HG03469 (cell line): ENCODE results near the gene MAPK10.
"Not testable (repeated sequence)": the region's sequence is repeated elsewhere in the genome, so short reads cannot be mapped to it uniquely, and the experiment has no call there.

Experiments
- ATAC-seq: cut with Tn5 transposase; IDR thresholded peaks from one replicate; pipeline ENCODE4 v1.9.1; 2021; ENCODE audit warnings: mild to moderate bottlenecking, moderate library complexity, moderate number of reproducible peaks; ENCODE audit not compliant: unreplicated experiment

MAPK10 gene

DNA sequence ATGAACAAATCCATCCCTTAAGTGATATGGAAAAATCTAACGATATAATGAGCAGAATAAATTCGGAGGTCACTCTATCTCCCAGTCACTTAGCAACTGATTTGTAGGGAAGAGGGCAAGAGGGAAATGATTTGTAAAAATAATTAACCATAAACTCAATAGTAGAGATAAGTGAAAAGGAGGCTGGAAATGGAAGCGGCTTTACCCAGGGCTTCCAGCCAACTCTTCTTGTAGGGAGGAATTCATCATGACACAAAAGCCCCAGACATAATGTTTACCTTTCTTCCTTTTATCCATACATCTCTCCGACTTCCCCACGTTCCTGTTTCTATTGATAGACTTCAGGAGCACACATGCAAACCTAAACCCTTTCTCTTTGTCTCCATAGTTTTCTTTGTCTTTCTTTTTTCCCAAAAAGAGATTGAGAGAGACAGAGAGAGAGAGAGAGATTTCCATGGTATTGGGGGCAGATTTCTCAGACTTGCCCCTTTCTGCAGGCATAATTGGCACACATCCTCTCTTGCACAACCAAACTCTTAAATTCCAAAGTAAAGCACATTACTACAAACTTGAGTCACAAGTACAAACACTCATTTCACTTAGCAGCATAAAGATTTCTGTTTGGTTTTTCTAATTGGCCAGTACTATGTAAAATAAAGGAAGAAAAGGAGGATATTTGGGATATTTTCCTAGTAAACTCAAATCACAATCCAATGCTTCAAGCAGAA lies 140.9 kb downstream of the MAPK10 start:
- no peak for ATAC-seq

DNA sequence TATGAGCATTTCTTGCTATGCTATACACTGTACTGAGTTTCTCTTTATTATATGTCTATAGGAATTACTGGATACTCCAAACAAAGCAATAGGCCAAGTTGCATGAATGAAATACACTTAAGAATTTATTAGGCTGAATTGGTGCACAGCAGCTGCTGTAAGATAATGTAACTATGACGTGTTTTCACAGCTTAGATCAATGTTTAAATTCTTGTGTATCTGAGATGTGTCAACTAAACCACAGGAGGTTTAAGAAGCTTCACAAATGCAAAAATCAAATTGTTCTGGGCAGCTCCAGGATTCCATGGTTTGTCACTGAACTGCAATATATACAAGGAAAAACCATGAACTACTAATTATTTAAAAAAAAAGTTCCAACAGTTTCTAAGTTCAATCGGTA lies 156.7 kb downstream of the MAPK10 start:
- ATAC-seq = no peak

DNA sequence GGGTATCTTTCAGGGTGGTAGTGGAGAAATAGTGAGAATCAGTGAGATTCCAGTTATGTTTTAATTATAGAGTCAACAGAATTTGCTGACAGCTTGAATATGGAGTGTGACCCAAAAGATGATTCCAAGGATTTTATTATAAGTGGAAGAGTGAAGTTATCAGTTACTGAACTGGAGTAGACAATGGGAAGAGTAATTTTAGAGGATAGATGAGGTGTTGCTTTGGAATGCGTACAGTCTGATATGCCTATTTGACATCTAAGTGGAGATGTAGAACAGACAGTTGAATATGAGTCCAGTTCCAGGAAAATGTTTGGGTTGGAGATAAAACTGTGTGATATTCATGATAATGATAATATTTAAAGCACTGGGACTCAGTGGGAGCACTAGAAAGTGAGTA lies 174.2 kb downstream of the MAPK10 start:
- ATAC-seq = no peak

DNA sequence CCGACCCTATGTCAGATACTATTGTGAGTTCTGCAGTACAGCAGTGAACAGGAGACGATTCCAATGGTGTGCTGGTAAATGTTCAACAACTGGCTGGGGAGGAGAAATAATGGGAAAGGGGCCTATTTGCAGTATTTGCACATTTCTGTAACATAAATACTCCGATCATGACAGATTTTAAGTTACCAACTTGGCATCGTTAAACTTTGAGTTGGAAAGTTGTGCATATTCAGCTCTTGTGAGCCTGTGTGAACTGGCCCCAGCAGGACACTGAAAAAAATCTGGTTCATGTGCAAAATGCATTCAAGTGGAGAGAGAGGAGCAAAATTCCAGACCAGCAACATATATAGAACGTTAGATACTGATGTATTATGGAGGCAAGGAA lies 175.0 kb downstream of the MAPK10 start:
- ATAC-seq = no peak

DNA sequence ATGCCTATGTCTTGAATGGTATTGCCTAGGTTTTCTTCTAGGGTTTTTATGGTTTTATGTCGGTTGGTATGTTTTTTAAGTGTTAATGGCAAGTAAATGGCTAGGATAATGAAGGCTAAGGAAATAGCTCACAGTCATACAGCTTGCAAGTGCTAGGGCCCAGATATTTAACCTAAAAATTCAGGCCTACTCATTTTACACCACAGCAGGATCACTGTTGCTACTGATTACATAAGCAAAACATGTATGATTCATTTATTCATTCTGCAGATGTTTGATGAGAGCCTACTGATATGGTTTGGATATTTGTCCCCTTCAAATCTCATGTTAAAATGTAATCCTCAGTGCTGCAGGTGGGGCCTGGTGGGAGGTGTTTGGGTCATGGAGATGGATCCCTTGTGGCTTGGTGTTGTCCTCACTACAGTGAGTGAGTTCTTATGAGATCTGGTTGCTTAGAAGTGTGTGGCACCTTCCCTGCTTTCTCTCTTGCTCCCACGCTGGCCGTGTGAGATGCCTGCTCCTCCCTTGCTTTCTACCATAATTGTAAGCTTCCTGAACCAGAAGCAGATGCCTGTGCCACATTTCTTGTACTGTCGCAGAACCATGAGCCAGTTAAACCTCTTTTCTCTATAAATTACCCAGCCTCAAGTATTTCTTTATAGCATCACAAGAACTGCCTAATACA lies 175.5 kb downstream of the MAPK10 start:
- ATAC-seq = no peak

DNA sequence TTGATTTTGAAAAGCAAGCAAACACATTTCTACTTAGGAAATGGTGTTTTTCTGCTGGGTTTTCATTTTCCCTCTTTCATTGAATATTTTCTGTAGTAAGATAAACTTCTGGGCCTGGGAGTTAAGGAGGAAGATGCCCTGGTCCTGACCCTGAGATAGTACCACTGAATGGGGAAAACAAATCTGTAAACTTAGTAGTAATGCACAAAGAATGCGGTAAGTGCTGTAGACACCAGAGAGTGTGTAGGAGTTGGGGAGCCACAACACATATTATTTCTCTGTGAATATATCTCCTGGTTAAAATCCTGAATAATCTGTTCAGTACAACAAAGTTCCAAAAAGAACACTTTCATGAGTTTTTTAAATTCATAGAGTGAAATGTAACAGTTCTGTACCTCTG lies 178.3 kb downstream of the MAPK10 start:
- ATAC-seq = no peak

DNA sequence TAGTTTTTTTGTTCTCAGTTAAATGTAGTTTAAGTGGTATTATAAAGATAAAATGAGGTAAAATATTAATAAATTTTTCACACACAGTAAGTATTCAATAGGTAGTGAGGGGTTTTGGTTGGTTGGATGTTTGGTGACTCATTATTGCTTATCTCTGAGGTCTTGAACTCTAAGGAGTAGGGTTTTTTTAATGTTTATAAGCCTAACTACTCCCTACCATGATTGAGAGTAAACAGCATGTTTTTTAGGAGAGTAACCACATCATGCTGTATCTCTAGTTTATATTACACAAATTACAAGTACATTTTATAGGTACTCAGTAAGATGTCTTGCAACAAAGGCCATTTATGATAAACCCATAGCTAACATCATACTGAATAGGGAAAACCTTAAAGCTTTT lies 181.6 kb downstream of the MAPK10 start:
- ATAC-seq = no peak

DNA sequence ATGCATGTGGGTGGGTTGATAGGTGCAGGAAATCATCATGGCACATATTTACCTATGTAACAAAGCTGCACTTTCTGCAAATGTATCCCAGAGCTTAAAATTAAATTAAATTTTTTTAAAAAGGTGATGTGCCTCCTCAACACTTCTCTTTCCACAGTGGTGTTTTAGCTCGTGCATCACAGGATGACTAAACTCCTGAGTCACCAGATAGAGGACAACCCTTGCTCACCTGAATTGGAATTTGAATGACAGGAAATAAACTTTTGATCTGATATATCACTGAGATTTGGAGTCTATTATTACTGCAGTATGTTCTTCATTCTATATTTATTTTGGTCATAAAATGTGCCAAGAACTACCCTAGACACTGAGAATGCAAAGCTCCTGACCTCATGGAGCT lies 185.3 kb downstream of the MAPK10 start:
- ATAC-seq = no peak

DNA sequence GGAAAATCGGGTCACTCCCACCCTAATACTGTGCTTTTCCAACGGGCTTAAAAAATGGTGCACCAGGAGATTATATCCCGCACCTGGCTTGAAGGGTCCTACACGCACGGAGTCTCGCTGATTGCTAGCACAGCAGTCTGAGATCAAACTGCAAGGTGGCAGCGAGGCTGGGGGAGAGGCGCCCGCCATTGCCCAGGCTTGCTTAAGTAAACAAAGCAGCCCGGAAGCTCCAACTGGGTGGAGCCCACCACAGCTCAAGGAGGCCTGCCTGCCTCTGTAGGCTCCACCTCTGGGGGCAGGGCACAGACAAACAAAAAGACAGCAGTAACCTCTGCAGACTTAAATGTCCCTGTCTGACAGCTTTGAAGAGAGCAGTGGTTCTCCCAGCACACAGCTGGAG lies 191.5 kb downstream of the MAPK10 start:
- ATAC-seq = not testable (repeated sequence)

DNA sequence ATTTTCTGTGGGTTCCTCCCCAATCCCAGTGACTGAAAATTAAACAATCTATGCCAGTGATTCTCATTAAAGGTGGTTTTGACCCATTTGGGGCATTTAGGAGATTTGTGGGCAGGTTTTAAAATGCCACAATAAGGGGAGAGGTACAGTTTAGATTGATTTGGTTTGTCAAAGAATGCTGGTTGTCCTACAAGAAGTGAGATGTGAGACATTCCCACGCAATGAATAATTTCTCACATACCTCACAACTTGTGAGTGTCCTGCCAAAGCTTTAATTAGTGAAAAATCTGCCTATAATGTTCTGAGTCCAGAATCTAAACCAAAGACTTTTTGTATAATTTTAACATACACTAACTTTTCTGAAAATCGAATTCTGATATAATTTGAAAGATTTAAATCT lies 199.4 kb downstream of the MAPK10 start:
- ATAC-seq = no peak

DNA sequence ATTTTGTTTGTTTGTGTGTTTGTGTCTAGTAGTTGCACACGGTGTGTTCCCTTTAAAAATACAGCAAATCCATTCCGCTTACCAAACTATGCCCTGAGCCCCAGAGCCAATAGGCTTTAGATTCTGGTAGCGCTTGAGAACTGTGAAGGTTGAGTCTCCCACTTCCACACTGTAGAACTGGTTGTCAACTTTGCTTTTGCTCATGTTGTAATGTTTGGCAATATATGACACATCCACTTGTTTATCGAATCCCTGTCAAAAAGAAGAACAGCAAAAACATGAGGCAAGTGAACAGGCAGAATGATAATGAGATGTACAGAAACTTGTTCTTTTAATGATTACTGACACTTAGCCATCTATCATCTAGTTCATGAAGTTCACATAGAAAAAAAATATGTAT lies 200.6 kb downstream of the MAPK10 start:
- ATAC-seq = no peak

DNA sequence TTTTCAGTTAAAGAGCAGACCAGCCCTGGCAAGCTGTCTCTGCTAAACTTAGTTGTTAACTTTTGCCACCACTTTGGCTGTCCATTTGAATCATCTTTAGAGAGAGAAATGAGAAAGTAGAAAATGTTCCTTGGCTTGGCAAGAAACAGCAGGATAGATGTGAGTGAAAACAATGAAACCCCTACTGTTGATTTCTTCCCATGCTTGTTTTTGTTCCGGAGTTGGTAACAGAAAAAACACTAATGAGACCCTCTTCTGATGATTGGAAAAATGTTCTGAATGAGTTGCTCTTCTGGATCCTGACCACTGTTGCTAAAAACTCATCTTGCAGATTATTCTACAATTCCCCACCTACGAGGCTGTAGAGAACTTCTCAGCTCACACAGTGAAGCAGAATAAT lies 203.3 kb downstream of the MAPK10 start:
- ATAC-seq = no peak

DNA sequence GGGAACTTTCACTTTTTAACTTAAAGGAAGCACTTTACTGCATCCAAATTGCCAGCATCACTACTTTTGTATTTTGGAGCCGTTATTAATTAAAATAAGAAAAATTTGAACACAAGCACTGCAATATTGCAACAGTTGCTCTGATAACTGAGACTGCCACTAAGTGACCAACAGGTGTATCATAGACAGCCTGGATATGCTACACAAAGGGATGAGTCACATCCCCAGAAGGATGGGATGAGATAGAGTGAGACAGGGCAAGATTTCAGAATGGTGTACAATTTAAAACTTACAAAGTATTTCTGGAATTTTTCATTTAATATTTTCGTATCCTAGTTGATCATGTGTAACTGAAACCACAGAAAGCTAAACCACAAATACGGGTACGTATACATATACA lies 204.1 kb downstream of the MAPK10 start:
- ATAC-seq = no peak

DNA sequence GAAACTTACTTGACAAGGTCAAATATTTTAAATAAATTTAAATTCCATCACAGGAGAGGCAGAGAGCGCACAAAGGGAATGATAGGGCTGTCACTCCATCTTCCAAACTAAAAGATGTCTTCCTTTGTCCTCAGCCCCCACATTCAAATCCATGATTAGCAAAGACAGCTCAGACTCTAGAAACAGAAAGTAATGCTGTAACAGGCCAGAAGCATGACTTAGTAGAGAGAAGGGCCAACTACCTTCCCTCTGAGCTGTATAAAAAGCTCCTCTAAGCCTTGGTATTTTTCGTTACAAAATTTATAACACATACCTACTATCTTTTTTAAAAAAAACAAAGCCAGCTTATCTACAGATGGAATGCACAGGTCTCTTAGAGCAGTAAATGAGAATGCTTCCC lies 207.4 kb downstream of the MAPK10 start:
- no peak for ATAC-seq

DNA sequence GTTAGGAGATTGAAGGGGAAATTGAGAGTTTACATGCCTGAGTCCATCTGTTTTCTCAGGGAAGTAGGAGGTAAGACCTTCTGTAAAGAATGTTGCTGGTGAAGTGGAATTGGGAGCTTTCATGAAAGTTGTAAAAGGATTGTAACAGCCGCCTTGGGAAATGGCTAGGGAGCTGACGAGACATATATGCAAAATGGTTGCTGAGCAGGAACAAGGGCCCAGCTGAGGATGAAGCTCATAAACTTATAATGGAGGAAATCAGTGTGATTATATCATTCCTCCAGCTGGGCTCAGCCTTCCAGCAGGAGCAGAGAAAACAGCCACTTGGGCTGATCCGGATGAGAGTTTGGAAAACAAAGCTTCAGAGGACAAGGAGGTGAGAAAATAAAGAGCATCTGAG lies 208.7 kb downstream of the MAPK10 start:
- ATAC-seq = no peak

DNA sequence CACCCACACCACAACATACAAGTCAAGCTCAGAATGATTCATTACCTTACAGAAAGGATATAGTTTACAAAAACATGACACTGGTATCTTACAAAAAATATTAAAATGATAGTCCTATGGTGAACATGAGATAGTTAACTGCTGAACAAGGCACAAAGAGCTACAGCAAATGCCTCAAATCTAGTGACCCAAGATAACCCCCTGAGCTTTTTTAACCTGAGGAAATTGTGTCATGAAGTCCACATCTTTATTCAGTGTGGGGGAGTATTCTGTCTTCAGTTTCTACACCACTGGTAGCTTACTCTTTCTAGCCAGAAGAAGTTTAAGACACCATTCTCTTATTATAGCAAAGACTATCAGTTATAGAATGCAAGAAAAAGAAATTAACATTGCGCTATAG lies 218.7 kb downstream of the MAPK10 start:
- no peak for ATAC-seq

DNA sequence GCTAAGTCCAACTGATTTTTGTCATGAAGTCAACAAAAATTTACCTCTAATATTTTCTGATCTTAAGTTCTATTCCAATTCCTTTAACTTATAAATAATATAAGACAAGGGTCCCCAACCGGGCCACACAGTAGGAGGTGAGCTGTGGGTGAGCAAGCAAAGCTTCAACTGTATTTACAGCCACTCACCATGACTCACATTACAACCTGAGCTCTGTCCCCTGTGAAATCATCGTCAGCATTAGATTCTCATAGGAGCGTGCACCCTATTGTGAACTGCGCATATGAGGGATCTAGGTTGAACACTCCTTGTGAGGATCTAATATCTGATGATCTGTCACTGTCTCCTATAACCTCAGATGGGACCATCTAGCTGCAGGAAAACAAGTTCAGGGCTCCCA lies 227.4 kb downstream of the MAPK10 start:
- ATAC-seq = no peak

DNA sequence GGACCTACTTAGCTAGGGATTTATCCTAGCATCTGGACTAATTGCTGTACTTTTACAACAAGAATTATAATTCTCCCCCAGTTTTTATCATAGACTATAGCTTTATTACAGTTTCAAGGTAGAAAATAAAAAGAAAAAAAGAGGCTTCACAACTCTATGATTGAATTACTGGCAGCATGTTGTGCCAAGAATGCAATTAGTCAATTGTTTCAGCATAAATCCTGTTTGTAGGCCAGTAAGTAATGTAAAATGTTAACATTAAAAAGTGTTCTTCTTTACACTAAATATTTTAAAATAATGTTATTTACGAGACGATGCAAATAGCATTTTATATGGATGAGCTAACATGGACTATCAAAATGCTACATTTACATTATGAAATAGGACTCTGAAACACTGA lies 228.4 kb downstream of the MAPK10 start:
- ATAC-seq = no peak

DNA sequence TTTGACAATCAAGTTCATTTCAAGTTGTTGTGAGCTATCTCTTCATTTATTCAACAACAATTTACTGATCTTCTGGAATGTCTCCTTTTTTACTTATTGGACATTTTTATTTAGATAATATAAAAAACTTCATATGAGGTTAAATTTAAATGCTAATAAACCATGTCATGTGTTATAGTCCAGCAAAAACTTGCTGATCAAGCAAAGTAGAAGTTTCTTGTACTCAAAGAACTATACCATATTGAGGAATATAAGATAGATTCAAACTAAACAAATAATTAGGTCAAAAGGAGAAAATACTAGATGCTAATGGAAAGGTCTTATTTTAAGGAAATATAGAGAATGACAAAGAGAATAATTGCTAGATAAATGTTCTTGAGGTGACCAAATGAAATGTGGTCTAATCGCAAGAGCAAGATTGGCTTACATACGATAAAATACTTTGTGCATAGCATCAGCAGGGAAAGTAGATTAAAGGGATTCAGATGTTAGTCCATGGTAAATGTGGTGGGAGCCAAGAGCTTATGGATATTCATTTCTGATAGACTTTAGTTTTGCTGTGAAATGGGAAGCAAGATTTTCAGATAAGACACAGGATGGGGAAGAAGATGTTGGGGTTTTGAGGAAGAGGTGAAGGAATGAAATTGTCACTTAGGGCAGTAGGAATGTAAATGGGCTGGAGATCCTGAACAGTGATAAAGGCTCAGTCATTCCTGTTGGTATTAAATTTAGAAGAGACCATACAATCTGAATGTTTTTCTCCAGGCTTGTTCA lies 229.5 kb downstream of the MAPK10 start:
- ATAC-seq = no peak

DNA sequence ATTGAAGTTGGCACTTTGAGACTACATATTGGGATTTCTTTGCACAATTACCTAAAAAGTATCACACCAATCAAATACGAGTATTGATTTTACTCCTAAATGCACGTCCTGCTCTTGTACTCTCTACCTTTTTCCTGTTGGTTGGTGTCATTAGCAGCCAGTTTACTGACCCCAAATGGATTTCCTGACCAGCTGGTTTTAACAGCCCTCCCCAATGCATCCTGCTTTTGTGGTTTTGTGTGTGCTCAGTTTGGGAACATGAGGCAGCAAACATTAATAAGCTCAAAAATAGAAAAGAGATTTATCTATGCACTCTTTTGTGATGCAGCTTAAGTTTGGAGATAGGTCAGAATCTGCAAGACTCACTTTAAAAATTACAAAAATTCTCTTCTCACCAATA lies 230.3 kb downstream of the MAPK10 start:
- no peak for ATAC-seq

DNA sequence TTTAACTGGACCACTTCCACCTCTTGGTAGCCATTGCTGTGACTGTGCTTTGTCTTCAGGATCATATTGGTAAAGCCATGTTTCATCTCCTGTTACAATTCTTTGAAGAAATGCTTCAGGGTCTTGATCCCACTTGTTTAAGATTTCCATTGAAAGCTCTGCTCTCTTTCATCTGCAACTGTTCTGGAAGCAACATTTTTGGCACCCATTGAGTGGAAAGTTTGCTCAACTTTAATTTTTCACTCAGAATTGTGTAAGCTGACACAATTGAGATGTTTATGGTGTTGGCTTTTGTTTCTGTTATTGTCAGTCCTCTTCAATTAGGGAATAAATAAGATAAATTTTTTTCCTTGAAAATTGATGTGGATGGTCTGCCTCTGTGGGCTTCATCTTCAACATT lies 237.4 kb downstream of the MAPK10 start:
- ATAC-seq = no peak

DNA sequence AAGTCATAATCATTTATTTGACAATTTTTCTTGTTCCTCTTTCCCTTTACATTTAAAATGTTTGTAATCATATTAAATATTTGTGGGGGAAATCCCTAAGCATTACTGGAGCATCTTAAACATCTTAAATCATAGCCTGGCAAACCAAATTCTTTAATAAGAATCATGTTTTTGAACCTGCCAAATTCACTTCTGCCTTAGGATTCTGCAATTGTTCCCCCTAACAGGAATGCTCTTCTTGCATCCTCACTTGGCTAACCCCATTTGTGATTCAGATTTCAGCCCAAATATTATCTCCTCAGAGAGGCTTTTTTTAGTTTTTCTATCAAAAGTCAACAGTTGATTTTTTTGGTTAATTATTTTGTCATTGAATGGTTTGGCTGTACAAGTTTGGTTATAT lies 241.1 kb downstream of the MAPK10 start:
- ATAC-seq = no peak
